PC-9 (cell line): Measurements from ENCODE around the gene MLYCD.

Experiments used
- CTCF ChIP-seq: fragments of 200-600 bp; sonication (generic); conservative IDR thresholded peaks from 2 replicates; pipeline ENCODE4 v1.6.1; 2017; ENCODE audit warnings: mixed run types, antibody characterized with exemption, mild to moderate bottlenecking, moderate library complexity
- EZH2 ChIP-seq: fragments of 200-600 bp; sonication (generic); IDR thresholded peaks from 2 replicates; pipeline ENCODE4 v1.8.0; 2017; ENCODE audit warnings: antibody characterized with exemption, low read depth

- TF ChIP-seq CTCF (no peak), EZH2 (no peak)
Observed at GRCh38 chr16:83958846-83959565, 60.1 kb downstream of the MLYCD start.
